ENCODE measurements around the gene GCNT2.

GCNT2 gene

DNA sequence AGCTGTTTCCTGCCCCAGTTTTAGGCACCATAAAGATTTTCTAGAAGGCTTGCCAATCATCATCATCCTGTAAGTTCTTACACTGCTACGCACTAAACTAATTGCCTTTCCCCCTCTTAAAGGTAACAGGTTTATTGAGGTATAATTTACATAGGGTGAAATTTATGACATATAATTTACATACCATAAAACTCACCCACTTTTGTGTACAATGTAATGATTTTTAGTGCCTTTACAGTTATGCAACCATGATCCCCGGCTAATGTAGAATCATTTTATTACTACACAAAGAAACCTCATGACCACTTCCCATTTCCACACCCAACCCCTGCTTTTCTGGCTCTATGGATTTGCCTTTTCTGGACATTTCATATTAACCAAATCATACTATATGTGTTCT lies 21.1 kb downstream of the GCNT2 start:
- Histone ChIP-seq H3K4me1 (ENCODE audit: control insufficient read depth in 1 of 2, insufficient read depth in 2 of 2, low read length in 2 of 2) (peaks cover 12 to 19% of the 10 kb centered on the region in 2 donors), H3K9me3 (ENCODE audit: control insufficient read depth in 1 of 2, low read length in 2 of 2) (no peaks in the 10 kb centered on the region), H3K27ac (ENCODE audit: low read depth, low read length) (no peak overlapping the region), H3K9ac (ENCODE audit: low read depth in 1 of 2, low read length in 2 of 2) (no peak overlapping the region), H3K4me3 (ENCODE audit: low read depth in 1 of 2, low read length in 2 of 2) (no peak overlapping the region), H3K36me3 (ENCODE audit: control insufficient read depth in 1 of 2, insufficient read depth in 2 of 2, low read length in 2 of 2) (no peaks in the 10 kb centered on the region), H3K27me3 (ENCODE audit: control insufficient read depth in 1 of 2, insufficient read depth in 2 of 2, low read length in 2 of 2) (no peaks in the 10 kb centered on the region)

DNA sequence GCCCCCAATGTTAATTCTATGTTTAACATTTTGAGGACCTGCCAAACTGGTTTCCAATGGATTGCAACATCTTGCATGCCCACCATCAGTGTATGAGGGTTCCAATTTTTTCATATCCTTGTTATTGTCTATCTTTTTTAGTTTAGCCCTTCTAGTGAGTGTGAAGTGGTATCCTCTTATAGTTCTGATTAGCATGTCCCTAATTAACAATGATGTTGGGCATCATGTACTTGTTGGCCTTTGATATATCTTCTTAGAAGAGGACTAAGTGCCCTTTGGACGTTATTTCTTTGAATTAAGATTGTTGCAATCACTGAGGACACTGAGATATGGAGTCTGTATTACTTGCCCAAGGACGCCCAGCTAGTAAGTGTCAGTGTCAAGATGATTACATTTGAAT lies 22.3 kb downstream of the GCNT2 start:
- Histone ChIP-seq H3K27ac (ENCODE audit: low read depth, low read length) (no peak overlapping the region), H3K9me3 (ENCODE audit: control insufficient read depth in 1 of 2, low read length in 2 of 2) (no peaks in the 10 kb centered on the region), H3K4me3 (ENCODE audit: low read depth in 1 of 2, low read length in 2 of 2) (no peak overlapping the region), H3K27me3 (ENCODE audit: control insufficient read depth in 1 of 2, insufficient read depth in 2 of 2, low read length in 2 of 2) (no peaks in the 10 kb centered on the region), H3K9ac (ENCODE audit: low read depth in 1 of 2, low read length in 2 of 2) (no peak overlapping the region), H3K36me3 (ENCODE audit: control insufficient read depth in 1 of 2, insufficient read depth in 2 of 2, low read length in 2 of 2) (no peaks in the 10 kb centered on the region), H3K4me1 (ENCODE audit: control insufficient read depth in 1 of 2, insufficient read depth in 2 of 2, low read length in 2 of 2) (peaks cover 12 to 19% of the 10 kb centered on the region in 2 donors)

DNA sequence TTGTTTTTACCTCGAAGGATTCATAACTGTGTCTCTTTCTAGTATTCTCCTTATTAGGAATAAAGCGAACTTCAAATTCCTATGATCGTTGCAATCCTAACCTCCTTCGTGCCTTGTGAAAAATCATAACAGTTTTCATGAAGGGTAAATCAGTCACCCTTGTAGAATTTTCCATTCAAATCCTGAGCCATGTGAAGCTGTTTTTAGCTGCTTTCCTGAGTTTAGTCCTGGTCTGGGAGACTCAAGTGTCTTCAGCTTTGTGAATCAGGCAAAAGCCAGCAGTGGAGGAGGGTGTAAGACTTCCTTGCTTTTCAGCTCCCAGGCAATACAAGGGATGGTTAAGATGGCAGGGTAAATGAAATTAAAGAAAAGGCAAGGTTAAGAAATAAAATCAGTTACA lies 24.3 kb downstream of the GCNT2 start:
- no peak overlapping the region for H3K9ac ChIP-seq (ENCODE audit: low read depth in 1 of 2, low read length in 2 of 2)
- H3K4me3 ChIP-seq (ENCODE audit: low read depth in 1 of 2, low read length in 2 of 2) = no peak overlapping the region

DNA sequence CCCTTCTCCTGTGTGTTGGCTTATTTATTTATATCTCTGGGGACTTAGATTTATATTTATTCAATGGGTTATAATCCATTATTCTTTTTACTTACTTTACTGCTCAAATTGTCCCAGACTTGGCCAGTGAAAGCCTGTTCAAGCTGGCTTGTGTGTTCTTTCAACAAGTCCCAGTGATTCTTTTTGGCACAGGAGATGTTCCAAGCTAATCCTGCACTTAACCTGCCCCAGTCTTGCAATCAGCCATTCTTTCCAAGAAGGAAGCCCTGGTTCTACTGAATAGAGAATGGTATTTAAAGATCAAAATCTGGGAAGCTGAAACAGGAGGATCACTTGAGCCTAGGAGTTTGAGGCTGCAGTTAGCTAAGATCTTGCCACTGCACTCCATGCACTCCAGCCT lies 26.7 kb downstream of the GCNT2 start:
- no peaks in the 10 kb centered on the region for H3K36me3 ChIP-seq (ENCODE audit: control insufficient read depth in 1 of 2, insufficient read depth in 2 of 2, low read length in 2 of 2)
- H3K4me1 ChIP-seq (ENCODE audit: control insufficient read depth in 1 of 2, insufficient read depth in 2 of 2, low read length in 2 of 2) = peaks cover 6 to 13% of the 10 kb centered on the region in 2 donors
- H3K4me3 ChIP-seq (ENCODE audit: low read depth in 1 of 2, low read length in 2 of 2) = no peak overlapping the region
- H3K27ac ChIP-seq (ENCODE audit: low read depth, low read length) = no peak overlapping the region
- no peaks in the 10 kb centered on the region for H3K9me3 ChIP-seq (ENCODE audit: control insufficient read depth in 1 of 2, low read length in 2 of 2)
- H3K27me3 ChIP-seq (ENCODE audit: control insufficient read depth in 1 of 2, insufficient read depth in 2 of 2, low read length in 2 of 2) = no peaks in the 10 kb centered on the region
- no peak overlapping the region for H3K9ac ChIP-seq (ENCODE audit: low read depth in 1 of 2, low read length in 2 of 2)

More for the DNA sequence above, 24.3 kb downstream of the GCNT2 start:
- H3K4me1 ChIP-seq (ENCODE audit: control insufficient read depth in 1 of 2, insufficient read depth in 2 of 2, low read length in 2 of 2) = peaks cover 13 to 19% of the 10 kb centered on the region in 2 donors
- H3K36me3 ChIP-seq (ENCODE audit: control insufficient read depth in 1 of 2, insufficient read depth in 2 of 2, low read length in 2 of 2) = no peaks in the 10 kb centered on the region
- H3K9me3 ChIP-seq (ENCODE audit: control insufficient read depth in 1 of 2, low read length in 2 of 2) = no peaks in the 10 kb centered on the region
- no peak overlapping the region for H3K27ac ChIP-seq (ENCODE audit: low read depth, low read length)
- H3K27me3 ChIP-seq (ENCODE audit: control insufficient read depth in 1 of 2, insufficient read depth in 2 of 2, low read length in 2 of 2) = no peaks in the 10 kb centered on the region

DNA sequence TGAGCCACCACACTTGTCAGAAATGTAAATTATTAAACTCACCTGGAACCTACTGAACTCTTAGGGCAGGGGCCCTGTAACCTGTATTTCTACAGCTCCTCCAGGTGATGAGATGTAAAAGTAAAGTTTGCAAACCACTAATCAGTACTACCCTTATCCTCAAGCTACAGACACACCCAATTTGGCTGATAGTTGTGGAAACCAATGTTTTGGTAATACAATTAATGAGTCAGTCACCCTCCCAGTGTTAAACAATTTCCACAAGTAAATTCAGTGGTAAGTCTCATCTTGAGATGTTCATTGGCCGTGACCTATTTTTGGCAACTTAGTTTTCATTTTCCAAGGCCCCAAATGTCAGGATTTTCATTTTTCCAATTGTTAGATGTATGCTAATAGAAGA lies 29.6 kb downstream of the GCNT2 start:
- Histone ChIP-seq H3K4me1 (ENCODE audit: control insufficient read depth in 1 of 2, insufficient read depth in 2 of 2, low read length in 2 of 2) (peaks cover 16 to 20% of the 10 kb centered on the region in 2 donors), H3K4me3 (ENCODE audit: low read depth in 1 of 2, low read length in 2 of 2) (no peak overlapping the region), H3K9me3 (ENCODE audit: control insufficient read depth in 1 of 2, low read length in 2 of 2) (no peaks in the 10 kb centered on the region), H3K27me3 (ENCODE audit: control insufficient read depth in 1 of 2, insufficient read depth in 2 of 2, low read length in 2 of 2) (no peaks in the 10 kb centered on the region), H3K36me3 (ENCODE audit: control insufficient read depth in 1 of 2, insufficient read depth in 2 of 2, low read length in 2 of 2) (no peaks in the 10 kb centered on the region), H3K27ac (ENCODE audit: low read depth, low read length) (no peak overlapping the region), H3K9ac (ENCODE audit: low read depth in 1 of 2, low read length in 2 of 2) (no peak overlapping the region)

DNA sequence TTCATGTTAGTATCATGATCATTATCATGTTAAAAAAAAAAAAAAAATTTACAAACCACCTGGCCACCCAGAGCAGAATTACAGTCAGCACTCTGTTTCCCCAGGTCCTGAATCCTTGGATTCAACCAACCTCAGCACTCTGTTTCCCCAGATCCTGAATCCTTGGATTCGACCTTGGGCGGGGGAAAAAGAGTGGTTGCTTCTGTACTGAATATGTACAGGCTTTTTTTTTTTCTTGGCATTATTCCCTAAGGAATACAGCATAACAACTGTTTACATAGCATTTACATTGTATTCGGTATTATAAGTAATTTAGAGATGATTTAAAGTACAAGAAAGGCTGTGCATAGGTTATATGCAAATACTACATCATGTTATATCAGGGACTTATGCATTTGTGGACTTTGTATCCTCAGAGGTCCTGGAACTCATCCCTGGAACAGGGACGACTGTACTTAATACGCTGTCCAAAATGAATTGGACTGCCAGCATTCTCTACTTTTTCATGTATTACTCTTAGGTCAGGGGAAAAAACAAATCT lies 31.2 kb downstream of the GCNT2 start:
- Histone ChIP-seq H3K4me1 (ENCODE audit: control insufficient read depth in 1 of 2, insufficient read depth in 2 of 2, low read length in 2 of 2) (peaks cover 29 to 31% of the 10 kb centered on the region in 2 donors), H3K36me3 (ENCODE audit: control insufficient read depth in 1 of 2, insufficient read depth in 2 of 2, low read length in 2 of 2) (no peaks in the 10 kb centered on the region), H3K9me3 (ENCODE audit: control insufficient read depth in 1 of 2, low read length in 2 of 2) (no peaks in the 10 kb centered on the region), H3K4me3 (ENCODE audit: low read depth in 1 of 2, low read length in 2 of 2) (no peak overlapping the region), H3K27me3 (ENCODE audit: control insufficient read depth in 1 of 2, insufficient read depth in 2 of 2, low read length in 2 of 2) (no peaks in the 10 kb centered on the region), H3K27ac (ENCODE audit: low read depth, low read length) (no peak overlapping the region), H3K9ac (ENCODE audit: low read depth in 1 of 2, low read length in 2 of 2) (no peak overlapping the region)

DNA sequence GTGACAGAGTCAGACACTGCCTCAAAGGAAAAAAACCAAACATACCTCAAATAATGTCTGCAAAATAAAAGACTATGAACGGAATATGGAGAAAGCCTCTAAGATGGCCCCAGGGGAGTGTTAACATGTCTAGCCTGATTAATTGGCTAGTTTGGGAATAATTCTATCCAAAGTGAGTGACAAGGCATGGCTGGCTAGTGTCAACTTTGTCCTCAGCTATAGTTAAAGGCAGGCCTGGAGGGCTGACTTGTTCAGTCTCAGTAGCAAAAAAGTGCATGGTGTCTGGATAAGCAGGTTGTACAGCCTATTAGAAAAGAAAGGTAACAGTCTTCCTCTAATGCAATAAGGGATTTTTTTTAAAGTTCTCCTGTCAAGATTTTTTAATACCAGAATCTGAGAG lies 32.7 kb downstream of the GCNT2 start:
- Histone ChIP-seq H3K9ac (ENCODE audit: low read depth in 1 of 2, low read length in 2 of 2) (no peak overlapping the region), H3K9me3 (ENCODE audit: control insufficient read depth in 1 of 2, low read length in 2 of 2) (no peaks in the 10 kb centered on the region), H3K4me1 (ENCODE audit: control insufficient read depth in 1 of 2, insufficient read depth in 2 of 2, low read length in 2 of 2) (peaks cover 42 to 44% of the 10 kb centered on the region in 2 donors), H3K36me3 (ENCODE audit: control insufficient read depth in 1 of 2, insufficient read depth in 2 of 2, low read length in 2 of 2) (no peaks in the 10 kb centered on the region), H3K27ac (ENCODE audit: low read depth, low read length) (no peak overlapping the region), H3K4me3 (ENCODE audit: low read depth in 1 of 2, low read length in 2 of 2) (no peak overlapping the region), H3K27me3 (ENCODE audit: control insufficient read depth in 1 of 2, insufficient read depth in 2 of 2, low read length in 2 of 2) (no peaks in the 10 kb centered on the region)

DNA sequence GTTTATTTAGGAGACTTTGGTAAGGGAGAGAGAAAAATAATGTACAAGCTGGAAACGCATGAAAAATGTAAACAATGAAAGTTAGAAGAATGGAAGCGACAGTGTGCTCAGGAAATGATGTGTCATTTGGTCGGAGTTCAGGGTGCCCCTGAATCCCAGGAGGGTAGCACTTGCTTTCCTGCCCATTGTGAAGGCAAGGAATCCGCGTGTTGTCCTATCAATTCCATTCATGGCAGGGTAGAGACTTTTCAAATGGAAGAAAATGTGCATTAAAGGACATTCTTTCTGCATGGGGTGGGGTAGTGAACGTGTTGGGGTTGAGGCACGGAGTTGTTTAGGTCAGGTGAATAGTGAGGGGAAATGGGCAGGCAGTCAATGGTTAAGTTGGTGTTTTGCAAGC lies 33.7 kb downstream of the GCNT2 start:
- Histone ChIP-seq H3K27me3 (ENCODE audit: control insufficient read depth in 1 of 2, insufficient read depth in 2 of 2, low read length in 2 of 2) (no peaks in the 10 kb centered on the region), H3K4me1 (ENCODE audit: control insufficient read depth in 1 of 2, insufficient read depth in 2 of 2, low read length in 2 of 2) (peaks cover 44 to 50% of the 10 kb centered on the region in 2 donors), H3K4me3 (ENCODE audit: low read depth in 1 of 2, low read length in 2 of 2) (peak overlapping the region in 1 of 2 donors; percentile 14), H3K36me3 (ENCODE audit: control insufficient read depth in 1 of 2, insufficient read depth in 2 of 2, low read length in 2 of 2) (no peaks in the 10 kb centered on the region), H3K9me3 (ENCODE audit: control insufficient read depth in 1 of 2, low read length in 2 of 2) (no peaks in the 10 kb centered on the region), H3K27ac (ENCODE audit: low read depth, low read length) (no peak overlapping the region), H3K9ac (ENCODE audit: low read depth in 1 of 2, low read length in 2 of 2) (no peak overlapping the region)

DNA sequence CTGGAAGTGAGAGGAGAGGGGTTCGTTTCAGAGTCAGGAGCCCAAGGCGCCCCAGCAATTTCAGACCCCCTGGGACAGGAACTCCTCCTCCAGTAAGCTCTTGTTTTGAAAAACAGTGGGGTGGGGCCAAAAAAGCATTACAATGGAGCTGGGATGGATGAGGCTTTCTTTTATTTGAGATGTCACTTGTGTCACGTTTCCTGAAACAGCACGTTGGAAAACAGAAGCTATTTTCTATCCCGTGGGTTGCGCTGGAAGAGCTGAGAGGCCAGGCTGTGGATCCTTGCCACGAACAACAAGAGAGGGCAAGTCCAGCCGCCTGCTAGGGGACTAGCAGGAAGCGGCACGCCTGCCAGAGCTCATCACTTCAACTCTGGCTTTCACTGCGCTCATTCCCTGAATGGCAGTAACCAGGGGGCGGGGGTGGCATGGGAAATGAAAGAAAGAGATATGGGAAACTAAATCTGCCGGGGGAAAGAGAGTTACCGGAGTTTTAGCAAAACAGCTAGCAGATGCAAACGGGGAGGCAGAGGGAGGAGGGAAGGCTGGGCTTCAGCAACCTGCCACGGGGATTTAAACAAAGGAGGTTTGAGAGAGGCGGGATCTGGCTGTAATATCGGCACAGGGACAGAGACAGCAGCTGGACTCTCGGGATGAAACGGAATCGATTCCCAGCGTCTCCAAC lies 34.6 kb downstream of the GCNT2 start:
- Histone ChIP-seq H3K36me3 (ENCODE audit: control insufficient read depth in 1 of 2, insufficient read depth in 2 of 2, low read length in 2 of 2) (no peaks in the 10 kb centered on the region), H3K27ac (ENCODE audit: low read depth, low read length) (no peak overlapping the region), H3K9ac (ENCODE audit: low read depth in 1 of 2, low read length in 2 of 2) (peak overlapping the region; percentile 15 to 29), H3K27me3 (ENCODE audit: control insufficient read depth in 1 of 2, insufficient read depth in 2 of 2, low read length in 2 of 2) (no peaks in the 10 kb centered on the region), H3K9me3 (ENCODE audit: control insufficient read depth in 1 of 2, low read length in 2 of 2) (no peaks in the 10 kb centered on the region), H3K4me3 (ENCODE audit: low read depth in 1 of 2, low read length in 2 of 2) (peak overlapping the region; percentile 33 to 64), H3K4me1 (ENCODE audit: control insufficient read depth in 1 of 2, insufficient read depth in 2 of 2, low read length in 2 of 2) (peaks cover 41 to 50% of the 10 kb centered on the region in 2 donors)

DNA sequence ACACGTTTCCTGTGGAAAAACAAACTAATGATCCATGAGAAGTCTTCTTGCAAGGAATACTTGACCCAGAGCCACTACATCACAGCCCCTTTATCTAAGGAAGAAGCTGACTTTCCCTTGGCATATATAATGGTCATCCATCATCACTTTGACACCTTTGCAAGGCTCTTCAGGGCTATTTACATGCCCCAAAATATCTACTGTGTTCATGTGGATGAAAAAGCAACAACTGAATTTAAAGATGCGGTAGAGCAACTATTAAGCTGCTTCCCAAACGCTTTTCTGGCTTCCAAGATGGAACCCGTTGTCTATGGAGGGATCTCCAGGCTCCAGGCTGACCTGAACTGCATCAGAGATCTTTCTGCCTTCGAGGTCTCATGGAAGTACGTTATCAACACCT lies 35.4 kb downstream of the GCNT2 start:
- Histone ChIP-seq H3K36me3 (ENCODE audit: control insufficient read depth in 1 of 2, insufficient read depth in 2 of 2, low read length in 2 of 2) (peaks cover 0 to 3% of the 10 kb centered on the region in 2 donors), H3K9ac (ENCODE audit: low read depth in 1 of 2, low read length in 2 of 2) (peak overlapping the region in 1 of 2 donors; percentile 15), H3K4me3 (ENCODE audit: low read depth in 1 of 2, low read length in 2 of 2) (peak overlapping the region; percentile 33 to 64), H3K9me3 (ENCODE audit: control insufficient read depth in 1 of 2, low read length in 2 of 2) (no peaks in the 10 kb centered on the region), H3K27ac (ENCODE audit: low read depth, low read length) (no peak overlapping the region), H3K4me1 (ENCODE audit: control insufficient read depth in 1 of 2, insufficient read depth in 2 of 2, low read length in 2 of 2) (peaks cover 38 to 53% of the 10 kb centered on the region in 2 donors), H3K27me3 (ENCODE audit: control insufficient read depth in 1 of 2, insufficient read depth in 2 of 2, low read length in 2 of 2) (no peaks in the 10 kb centered on the region)
